ENCODE measurements around the gene CCN6.

DNA sequence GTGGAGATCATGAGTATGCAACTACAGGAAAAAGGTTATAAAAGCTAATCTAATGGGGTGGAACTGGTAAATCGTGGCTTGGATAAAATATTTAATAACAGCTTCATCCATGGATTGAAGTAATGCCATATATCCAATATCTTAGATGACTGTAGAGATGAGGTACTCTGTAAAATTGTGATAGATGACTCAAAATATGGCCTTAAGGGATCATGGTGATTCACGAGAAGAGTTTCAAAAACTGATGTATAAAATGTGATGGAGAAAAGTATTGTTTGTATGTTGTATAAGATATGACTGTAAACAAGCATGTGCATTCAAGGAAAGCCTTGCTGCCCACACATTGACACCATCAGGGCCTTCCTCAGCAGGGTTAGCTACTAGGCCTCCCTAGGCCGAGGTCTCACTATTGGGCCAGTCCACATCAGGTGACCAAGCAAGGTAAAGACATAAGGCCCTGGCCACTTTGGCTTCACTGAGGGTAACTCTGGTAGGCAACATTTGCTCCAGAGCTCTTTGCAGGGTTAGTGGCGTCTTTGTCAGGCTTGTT, 17.7 kb upstream of the CCN6 start:
- TF ChIP-seq, protein P1, sequence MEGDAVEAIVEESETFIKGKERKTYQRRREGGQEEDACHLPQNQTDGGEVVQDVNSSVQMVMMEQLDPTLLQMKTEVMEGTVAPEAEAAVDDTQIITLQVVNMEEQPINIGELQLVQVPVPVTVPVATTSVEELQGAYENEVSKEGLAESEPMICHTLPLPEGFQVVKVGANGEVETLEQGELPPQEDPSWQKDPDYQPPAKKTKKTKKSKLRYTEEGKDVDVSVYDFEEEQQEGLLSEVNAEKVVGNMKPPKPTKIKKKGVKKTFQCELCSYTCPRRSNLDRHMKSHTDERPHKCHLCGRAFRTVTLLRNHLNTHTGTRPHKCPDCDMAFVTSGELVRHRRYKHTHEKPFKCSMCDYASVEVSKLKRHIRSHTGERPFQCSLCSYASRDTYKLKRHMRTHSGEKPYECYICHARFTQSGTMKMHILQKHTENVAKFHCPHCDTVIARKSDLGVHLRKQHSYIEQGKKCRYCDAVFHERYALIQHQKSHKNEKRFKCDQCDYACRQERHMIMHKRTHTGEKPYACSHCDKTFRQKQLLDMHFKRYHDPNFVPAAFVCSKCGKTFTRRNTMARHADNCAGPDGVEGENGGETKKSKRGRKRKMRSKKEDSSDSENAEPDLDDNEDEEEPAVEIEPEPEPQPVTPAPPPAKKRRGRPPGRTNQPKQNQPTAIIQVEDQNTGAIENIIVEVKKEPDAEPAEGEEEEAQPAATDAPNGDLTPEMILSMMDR (IDR thresholded peaks at IDR 0.05) = no peak
- TF ChIP-seq EP300 (IDR thresholded peaks at IDR 0.05) (no peak), POLR2A (IDR thresholded peaks at IDR 0.05) (no peak)

Data from tibial nerve (tissue), 4 donors.